Measurements from ENCODE around the gene PCDH9.

GRCh38 chr13:66475061-66475460 is 755.1 kb downstream of the PCDH9 start:
- TF ChIP-seq EZH2phosphoT487 (IDR thresholded peaks at IDR 0.05; ENCODE audit: insufficient read depth, low read depth) (no peak), EZH2 (IDR thresholded peaks at IDR 0.05; ENCODE audit: insufficient read depth, poor library complexity, severe bottlenecking) (no peak)
